PC-9 (cell line): ENCODE data around the gene UNG. TPM values are rescaled to one million over a fixed set of nuclear protein-coding genes. Genes with fewer than 3 reads are reported as not detected.

Experiments used
- BruUV-seq: library from RNA; stranded (reverse); fragments of 400-500 nt; replicated peaks from 2 replicates; lab custom pipeline; 2021; lab: Mats Ljungman, UMichigan
- CTCF ChIA-PET: fragments of 300-600 bp; sonication (Branson Sonifier 250); formaldehyde crosslinking; loops from one replicate; lab custom pipeline; 2022; ENCODE audit warnings: antibody characterized with exemption; lab: Charles Lee
- POLR2A ChIA-PET: fragments of 300-600 bp; sonication (Branson Sonifier 250); formaldehyde crosslinking; loops from one replicate; lab custom pipeline; 2022; ENCODE audit warnings: antibody characterized with exemption; ENCODE audit not compliant: unreplicated experiment; lab: Charles Lee
- DNase-seq, 2 experiments: peaks; one replicate each; pipeline versions ENCODE4 v3.0.0 to v3.0.0-alpha.2; 2015 to 2022; ENCODE audit warnings: mixed read lengths in 1 of 2
- H2AFZ ChIP-seq: fragments of 200-600 bp; sonication (generic); 2 replicates; pipeline ENCODE4 v1.8.1; 2017; ENCODE audit warnings: antibody characterized with exemption
- H3F3A ChIP-seq: fragments of 200-600 bp; sonication (generic); 2 replicates; pipeline ENCODE4 v1.8.1; 2017; ENCODE audit warnings: antibody characterized with exemption, mild to moderate bottlenecking, low read depth; ENCODE audit not compliant: insufficient read depth
- H3K27ac ChIP-seq: fragments of 200-600 bp; sonication (generic); 2 replicates; pipeline ENCODE4 v1.6.1; 2016; ENCODE audit warnings: mixed run types
- H3K27me3 ChIP-seq: fragments of 200-600 bp; sonication (generic); 2 replicates; pipeline ENCODE4 v1.6.1; 2016; ENCODE audit warnings: low read depth, mixed run types; ENCODE audit not compliant: insufficient read depth
- H3K36me3 ChIP-seq: fragments of 200-600 bp; sonication (generic); 2 replicates; pipeline ENCODE4 v1.6.1; 2016; ENCODE audit warnings: low read depth, mixed run types
- H3K4me1 ChIP-seq: fragments of 200-600 bp; sonication (generic); replicated peaks from 2 replicates; pipeline ENCODE4 v1.6.1; 2016; ENCODE audit warnings: mixed run types; ENCODE audit not compliant: insufficient read depth
- H3K4me2 ChIP-seq: fragments of 200-600 bp; sonication (generic); 2 replicates; pipeline ENCODE4 v1.6.1; 2017; ENCODE audit warnings: mixed run types
- H3K4me3 ChIP-seq: fragments of 200-600 bp; sonication (generic); 2 replicates; pipeline ENCODE4 v1.6.1; 2016; ENCODE audit warnings: mixed run types
- H3K79me2 ChIP-seq: fragments of 200-600 bp; sonication (generic); 2 replicates; pipeline ENCODE4 v1.6.1; 2017; ENCODE audit warnings: low read depth, mixed run types
- H3K9me2 ChIP-seq: fragments of 200-600 bp; sonication (generic); 2 replicates; pipeline ENCODE4 v1.8.1; 2017; ENCODE audit warnings: mild to moderate bottlenecking; ENCODE audit not compliant: insufficient read depth
- H3K9me3 ChIP-seq: fragments of 200-600 bp; sonication (generic); 2 replicates; pipeline ENCODE4 v1.8.1; 2016; ENCODE audit warnings: low read depth; ENCODE audit not compliant: insufficient read depth
- H4K20me1 ChIP-seq: fragments of 200-600 bp; sonication (generic); 2 replicates; pipeline ENCODE4 v1.8.1; 2017; ENCODE audit not compliant: insufficient read depth
- CTCF ChIP-seq: fragments of 200-600 bp; sonication (generic); conservative IDR thresholded peaks from 2 replicates; pipeline ENCODE4 v1.6.1; 2017; ENCODE audit warnings: mixed run types, antibody characterized with exemption, mild to moderate bottlenecking, moderate library complexity
- EZH2 ChIP-seq: fragments of 200-600 bp; sonication (generic); IDR thresholded peaks from 2 replicates; pipeline ENCODE4 v1.8.0; 2017; ENCODE audit warnings: antibody characterized with exemption, low read depth
- intact Hi-C: fragments of 100-400 bp; cut with micrococcal nuclease; formaldehyde crosslinking; loops from one replicate; pipeline ENCODE4 v1.10.0; 2022; ENCODE audit not compliant: unreplicated experiment
- total RNA-seq: library from RNA; stranded (reverse); gene quantifications from 2 replicates; pipeline ENCODE4 v1.2.3, GENCODE V29; 2021

UNG gene
- total RNA-seq, 1 experiment from 2014 or later: 54.9 TPM

- H3K79me2 ChIP-seq: no peaks in the 10 kb centered on the region
- no peaks in the 10 kb centered on the region for H3K27me3 ChIP-seq
- H3K9me2 ChIP-seq: no peaks in the 10 kb centered on the region
- H2AFZ ChIP-seq: no peak overlapping the region
- ChIA-PET POLR2A (no interaction called here), CTCF (no interaction called here)
- intact Hi-C loops: loop anchor here (5.0 kb wide), 1 partner anchor 152 kb away; no protein-coding TSS in a partner anchor
- no peaks in the 10 kb centered on the region for H3K9me3 ChIP-seq
- 0 out of 2 replicates have a peak, but pooled peaks cover 2% of the 10 kb centered on the region for H3K36me3 ChIP-seq
- no peak overlapping the region for H3K4me3 ChIP-seq
- no peaks in the 10 kb centered on the region for H4K20me1 ChIP-seq
- DNase-seq: no peak
- TF ChIP-seq EZH2 (no peak), CTCF (no peak)
- peaks cover 7% of the 10 kb centered on the region; the same call in 1 of the 2 replicates for H3F3A ChIP-seq
- H3K27ac ChIP-seq: no peak overlapping the region
- H3K4me2 ChIP-seq: no peak overlapping the region
- no peaks in the 10 kb centered on the region for H3K4me1 ChIP-seq
- no TSS peak for BruUV-seq
These were observed 12.5 kb downstream of the UNG start for GRCh38 chr12:109109746-109110350.

GRCh38 chr12:109110988-109111495 lies 13.6 kb downstream of the UNG start:
- CTCF ChIA-PET: interaction anchor here (0.6 kb wide), 1 partner anchor 14 kb away, joined by 5 read pairs; the partner anchor contains the start of gene UNG
- POLR2A ChIA-PET: no interaction called here
- Histone ChIP-seq H3K36me3 (no peaks in the 10 kb centered on the region), H3K79me2 (no peaks in the 10 kb centered on the region), H3K4me1 (no peaks in the 10 kb centered on the region), H3F3A (peaks cover 7% of the 10 kb centered on the region; the same call in 1 of the 2 replicates), H4K20me1 (no peaks in the 10 kb centered on the region), H3K27ac (no peak overlapping the region), H2AFZ (no peak overlapping the region), H3K9me2 (no peaks in the 10 kb centered on the region), H3K9me3 (no peaks in the 10 kb centered on the region), H3K4me3 (no peak overlapping the region), H3K27me3 (no peaks in the 10 kb centered on the region), H3K4me2 (no peak overlapping the region)
- no TSS peak for BruUV-seq
- TF ChIP-seq CTCF: no peak
- no peak for TF ChIP-seq EZH2
- intact Hi-C loops: loop anchor here (5.0 kb wide), 1 partner anchor 151 kb away; no protein-coding TSS in a partner anchor
- peak in 1 of 2 experiments; percentile 61 for DNase-seq

- no peaks in the 10 kb centered on the region for H4K20me1 ChIP-seq
- no peaks in the 10 kb centered on the region for H3K27me3 ChIP-seq
- intact Hi-C loops: loop anchor here (2.0 to 5.0 kb wide), 2 partner anchors 149 to 272 kb away; no protein-coding TSS in a partner anchor
- DNase-seq: no peak
- H3K27ac ChIP-seq: no peak overlapping the region
- no peaks in the 10 kb centered on the region for H3K36me3 ChIP-seq
- TF ChIP-seq CTCF (no peak), EZH2 (no peak)
- H3K9me3 ChIP-seq: no peaks in the 10 kb centered on the region
- peaks cover 7% of the 10 kb centered on the region; the same call in 1 of the 2 replicates for H3F3A ChIP-seq
- no peak overlapping the region for H2AFZ ChIP-seq
- BruUV-seq: no TSS peak
- H3K4me1 ChIP-seq: no peaks in the 10 kb centered on the region
- ChIA-PET CTCF (interaction anchor here (0.6 kb wide), 1 partner anchor 14 kb away, joined by 3 read pairs; no protein-coding TSS in a partner anchor), POLR2A (no interaction called here)
- no peak overlapping the region for H3K4me3 ChIP-seq
- no peak overlapping the region for H3K4me2 ChIP-seq
- H3K9me2 ChIP-seq: no peaks in the 10 kb centered on the region
- no peaks in the 10 kb centered on the region for H3K79me2 ChIP-seq
These were observed 15.5 kb downstream of the UNG start for GRCh38 chr12:109112720-109113465.
